22Rv1 (cell line): ENCODE measurements around the gene NFIA.

Experiments
- H3K27ac ChIP-seq: fragments of 450-650 bp; 2 replicates; pipeline ENCODE4 v1.5.1; 2017
- ZFX ChIP-seq: fragments of 450-650 bp; IDR thresholded peaks from 2 replicates; pipeline ENCODE4 v1.6.1; 2017; ENCODE audit warnings: antibody characterized with exemption, borderline replicate concordance
- TF ChIP-seq, protein P1 (sequence below): fragments of 450-650 bp; IDR thresholded peaks from 2 replicates; pipeline ENCODE4 v1.5.1; 2017; ENCODE audit warnings: mild to moderate bottlenecking

The NFIA gene

GRCh38 chr1:61426885-61427284 lies 344.5 kb downstream of the NFIA start:
- H3K27ac ChIP-seq, result no peak overlapping the region
- TF ChIP-seq, protein P1, sequence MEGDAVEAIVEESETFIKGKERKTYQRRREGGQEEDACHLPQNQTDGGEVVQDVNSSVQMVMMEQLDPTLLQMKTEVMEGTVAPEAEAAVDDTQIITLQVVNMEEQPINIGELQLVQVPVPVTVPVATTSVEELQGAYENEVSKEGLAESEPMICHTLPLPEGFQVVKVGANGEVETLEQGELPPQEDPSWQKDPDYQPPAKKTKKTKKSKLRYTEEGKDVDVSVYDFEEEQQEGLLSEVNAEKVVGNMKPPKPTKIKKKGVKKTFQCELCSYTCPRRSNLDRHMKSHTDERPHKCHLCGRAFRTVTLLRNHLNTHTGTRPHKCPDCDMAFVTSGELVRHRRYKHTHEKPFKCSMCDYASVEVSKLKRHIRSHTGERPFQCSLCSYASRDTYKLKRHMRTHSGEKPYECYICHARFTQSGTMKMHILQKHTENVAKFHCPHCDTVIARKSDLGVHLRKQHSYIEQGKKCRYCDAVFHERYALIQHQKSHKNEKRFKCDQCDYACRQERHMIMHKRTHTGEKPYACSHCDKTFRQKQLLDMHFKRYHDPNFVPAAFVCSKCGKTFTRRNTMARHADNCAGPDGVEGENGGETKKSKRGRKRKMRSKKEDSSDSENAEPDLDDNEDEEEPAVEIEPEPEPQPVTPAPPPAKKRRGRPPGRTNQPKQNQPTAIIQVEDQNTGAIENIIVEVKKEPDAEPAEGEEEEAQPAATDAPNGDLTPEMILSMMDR, result no peak
- TF ChIP-seq ZFX, result no peak

DNA sequence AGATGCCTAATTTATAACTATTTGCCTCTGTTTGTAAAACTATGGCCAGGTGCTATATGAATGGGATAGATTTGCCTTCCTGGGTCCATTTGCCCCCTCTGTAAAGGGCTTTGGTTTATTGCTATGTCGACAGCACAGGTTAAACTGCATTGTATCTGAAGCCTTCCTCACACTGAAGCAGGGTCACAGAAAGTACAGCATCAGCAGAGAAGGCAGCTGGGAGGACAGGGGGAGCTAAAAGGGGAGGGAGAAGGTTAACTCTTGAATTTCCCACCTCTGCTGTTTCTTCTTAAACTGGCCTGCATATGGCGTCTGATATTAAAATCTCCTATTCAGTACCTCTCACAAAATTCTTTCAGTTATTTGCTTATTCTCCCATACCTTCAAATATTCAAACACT lies 345.1 kb downstream of the NFIA start:
- TF ChIP-seq, protein P1, result no peak
- no peak for TF ChIP-seq ZFX
- H3K27ac ChIP-seq, result no peak overlapping the region

GRCh38 chr1:61428146-61428545 lies 345.8 kb downstream of the NFIA start:
- TF ChIP-seq, protein P1, result no peak
- no peak for TF ChIP-seq ZFX
- no peak overlapping the region for H3K27ac ChIP-seq

DNA sequence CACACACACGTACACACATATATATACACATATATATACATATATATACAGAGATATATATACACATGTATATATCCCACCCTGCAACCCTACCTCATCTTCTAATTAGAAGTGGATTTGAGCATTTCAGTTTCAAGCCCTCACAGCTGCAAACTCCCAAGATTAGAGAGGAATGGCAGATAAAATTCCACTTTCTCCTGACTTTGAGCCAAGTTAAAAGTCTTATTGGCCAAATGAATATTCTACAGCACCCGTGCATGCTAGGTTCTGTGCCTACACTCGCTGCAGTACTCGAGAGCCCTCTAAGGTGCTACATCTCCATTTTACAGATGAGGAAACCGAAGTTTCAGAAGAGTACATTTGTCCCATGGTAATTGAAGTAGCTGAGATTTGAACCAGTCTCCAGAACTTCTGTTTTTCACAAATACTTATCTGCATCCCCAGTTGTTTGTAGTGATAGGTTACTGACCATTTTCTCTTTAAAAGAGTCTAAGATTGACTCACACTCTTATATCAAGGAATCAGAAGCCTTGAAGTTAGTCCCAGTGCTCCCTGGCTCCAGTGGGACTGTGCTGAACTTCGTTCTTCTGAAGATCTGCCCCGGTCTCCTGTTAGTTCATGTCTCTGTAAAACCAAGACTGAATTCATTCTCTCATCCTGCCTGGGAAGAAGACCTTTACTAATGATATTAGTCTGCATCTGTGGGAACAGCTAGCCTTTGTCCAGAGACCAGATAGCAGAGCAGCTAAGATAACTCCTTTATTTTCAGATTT lies 350.4 kb downstream of the NFIA start:
- no peak overlapping the region for H3K27ac ChIP-seq

DNA sequence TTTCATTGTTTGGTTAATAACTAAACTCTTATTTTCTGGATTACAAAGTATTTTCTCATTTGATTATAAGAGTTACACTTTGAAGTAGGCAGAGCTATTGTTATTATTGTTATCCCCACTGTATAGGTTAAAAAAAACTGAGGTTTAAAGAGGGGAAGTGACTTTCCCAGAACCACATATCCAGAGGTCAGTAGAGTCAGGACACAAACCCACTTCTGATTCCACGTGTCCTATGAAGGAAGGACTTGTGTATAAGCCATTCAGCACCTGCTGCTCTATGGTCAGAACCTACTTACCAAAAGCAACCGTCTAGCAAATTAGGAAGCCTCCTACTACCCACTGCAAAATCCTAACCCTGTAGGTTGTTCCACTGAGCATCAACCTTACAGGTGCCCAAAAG lies 351.3 kb downstream of the NFIA start:
- TF ChIP-seq, protein P1, result no peak
- no peak for TF ChIP-seq ZFX
- H3K27ac ChIP-seq, result no peak overlapping the region

More for the DNA sequence above, 350.4 kb downstream of the NFIA start:
- TF ChIP-seq, protein P1, result no peak
- TF ChIP-seq ZFX, result no peak

DNA sequence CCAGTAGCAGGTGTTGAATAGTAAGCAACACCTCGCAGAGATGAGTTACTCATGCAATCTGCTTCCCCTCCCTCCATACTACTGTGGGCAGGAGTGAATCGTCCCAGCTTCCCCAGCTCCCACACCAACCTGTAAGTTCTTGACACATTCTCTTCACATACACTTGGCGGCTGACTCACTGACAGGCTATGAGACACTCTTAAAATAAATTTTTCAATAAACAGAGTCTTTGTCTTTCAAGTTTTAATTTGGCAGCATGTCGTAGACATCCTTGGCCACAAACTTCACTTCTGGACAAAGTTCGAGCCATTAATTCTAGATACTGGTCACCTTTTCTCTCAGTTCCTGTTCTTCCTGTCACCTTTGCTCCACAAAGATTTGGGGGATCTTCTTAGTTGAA lies 351.9 kb downstream of the NFIA start:
- no peak overlapping the region for H3K27ac ChIP-seq
- no peak for TF ChIP-seq ZFX
- TF ChIP-seq, protein P1, result no peak

DNA sequence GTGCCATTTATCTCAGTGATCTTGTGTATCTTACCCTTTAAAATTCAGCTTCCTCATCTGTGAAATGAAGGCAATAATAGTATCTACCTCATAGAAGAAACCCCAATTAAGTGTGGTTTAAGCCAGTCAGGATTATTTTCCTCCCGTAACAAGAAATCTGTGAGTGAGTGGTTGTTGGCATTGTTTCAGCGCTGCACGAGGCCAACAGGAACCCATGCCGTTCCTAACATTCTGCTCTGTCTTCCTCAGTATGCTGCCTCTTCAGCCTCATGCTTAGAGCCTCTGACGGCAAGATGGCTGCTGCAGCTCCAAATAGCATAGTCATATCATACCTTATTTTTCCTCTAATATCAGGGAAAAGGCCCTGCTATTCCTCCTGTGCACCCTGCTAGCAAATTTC lies 352.9 kb downstream of the NFIA start:
- no peak for TF ChIP-seq ZFX
- TF ChIP-seq, protein P1, result no peak
- no peak overlapping the region for H3K27ac ChIP-seq
